Activated CD4-positive, alpha-beta memory T cell treated with anti-CD3 and anti-CD28 coated beads for 36 hours (primary cell): ENCODE data around the gene A1BG. TPM values are rescaled to one million over a fixed set of nuclear protein-coding genes. Genes with fewer than 3 reads are reported as not detected.

Experiments
- CTCF ChIA-PET: fragments of 350-600 bp; sonication (Branson Sonifier 250); formaldehyde crosslinking; loops from one replicate; lab custom pipeline; 2021; ENCODE audit warnings: antibody characterized with exemption, inconsistent platforms; lab: Charles Lee
- POLR2A ChIA-PET: fragments of 350-600 bp; sonication (Branson Sonifier 250); formaldehyde crosslinking; loops from one replicate; lab custom pipeline; 2021; ENCODE audit warnings: antibody characterized with exemption; lab: Charles Lee
- DNase-seq: peaks from one replicate; pipeline ENCODE4 v3.0.0-alpha.2; 2020
- H3K27ac Mint-ChIP-seq: one replicate; pipeline ENCODE4 v1.8.0; 2021; ENCODE audit warnings: mixed read lengths
- H3K27me3 Mint-ChIP-seq: one replicate; pipeline ENCODE4 v1.8.0; 2021; ENCODE audit warnings: mixed read lengths
- H3K36me3 Mint-ChIP-seq: one replicate; pipeline ENCODE4 v1.8.0; 2021; ENCODE audit warnings: mixed read lengths
- H3K4me1 Mint-ChIP-seq: one replicate; pipeline ENCODE4 v1.8.0; 2021; ENCODE audit warnings: low read depth, mixed read lengths
- H3K4me3 Mint-ChIP-seq: one replicate; pipeline ENCODE4 v1.8.0; 2021; ENCODE audit warnings: mild to moderate bottlenecking, mixed read lengths
- H3K9me3 Mint-ChIP-seq: one replicate; pipeline ENCODE4 v1.8.0; 2021; ENCODE audit warnings: mixed read lengths
- intact Hi-C: fragments of 100-400 bp; cut with micrococcal nuclease; formaldehyde crosslinking; loops from one replicate; pipeline ENCODE4 v1.15.1; 2023
- total RNA-seq, 2 experiments: library from RNA; stranded (reverse); gene quantifications; one replicate each; pipeline ENCODE4 v1.2.3, GENCODE V29; 2021

The A1BG gene
- total RNA-seq, result 10 to 100 TPM in 1 of 2 experiments, 1 to 10 TPM in 1; 9.9 to 12.9 TPM

GRCh38 chr19:58352760-58353671 is at the start of gene A1BG:
Gene A1BG (minus strand): TSS chr19:58353492. CDS start chr19:58353437, 55 bp downstream.
- CTCF ChIA-PET, result no interaction called here
- H3K4me1 Mint-ChIP-seq, result peaks cover 19% of the 10 kb centered on the region
- peaks cover 4% of the 10 kb centered on the region for H3K36me3 Mint-ChIP-seq
- POLR2A ChIA-PET, result no interaction called here
- DNase-seq, result no peak
- no peak within 1 kb of the TSS for H3K27ac Mint-ChIP-seq
- peaks cover 4% of the 10 kb centered on the region for H3K27me3 Mint-ChIP-seq
- intact Hi-C loops, result no loop called here
- no peaks in the 10 kb centered on the region for H3K9me3 Mint-ChIP-seq
- H3K4me3 Mint-ChIP-seq, result no peak within 1 kb of the TSS

GRCh38 chr19:58401840-58402421 is 48.6 kb upstream of the A1BG start:
- peak overlapping the region; percentile 82 for H3K4me3 Mint-ChIP-seq
- CTCF ChIA-PET, result no interaction called here

GRCh38 chr19:58400916-58401839 is 47.9 kb upstream of the A1BG start:
- Mint-ChIP-seq H3K36me3 (peaks cover 2% of the 10 kb centered on the region), H3K4me3 (peak overlapping the region; percentile 82), H3K9me3 (no peaks in the 10 kb centered on the region), H3K27me3 (peaks cover 3% of the 10 kb centered on the region), H3K4me1 (peaks cover 18% of the 10 kb centered on the region), H3K27ac (peak overlapping the region; percentile 77)
- CTCF ChIA-PET, result no interaction called here
- intact Hi-C loops, result loop anchor here (1.0 to 10.0 kb wide), 7 partner anchors 14 to 486 kb away; partner anchors contain the start of genes RPS5, ZNF274, ZNF417 and ZNF446
- DNase-seq, result peak; percentile 100
- POLR2A ChIA-PET, result no interaction called here

More at GRCh38 chr19:58401840-58402421, 48.6 kb upstream of the A1BG start:
- H3K27ac Mint-ChIP-seq, result no peak overlapping the region
- no peak for DNase-seq
- intact Hi-C loops, result loop anchor here (1.0 to 10.0 kb wide), 7 partner anchors 15 to 487 kb away; partner anchors contain the start of genes RPS5, ZNF274, ZNF417 and ZNF446
- POLR2A ChIA-PET, result no interaction called here
- peaks cover 2% of the 10 kb centered on the region for H3K36me3 Mint-ChIP-seq
- H3K27me3 Mint-ChIP-seq, result peaks cover 2% of the 10 kb centered on the region
- no peaks in the 10 kb centered on the region for H3K9me3 Mint-ChIP-seq
- H3K4me1 Mint-ChIP-seq, result peaks cover 20% of the 10 kb centered on the region

GRCh38 chr19:58400316-58400915 is 47.1 kb upstream of the A1BG start:
- POLR2A ChIA-PET, result no interaction called here
- Mint-ChIP-seq H3K27me3 (peaks cover 3% of the 10 kb centered on the region), H3K9me3 (no peaks in the 10 kb centered on the region)

GRCh38 chr19:58399903-58400302 is 46.6 kb upstream of the A1BG start:
- no peak for DNase-seq
- Mint-ChIP-seq H3K4me1 (peaks cover 21% of the 10 kb centered on the region), H3K27ac (no peak overlapping the region), H3K9me3 (no peaks in the 10 kb centered on the region), H3K36me3 (peaks cover 8% of the 10 kb centered on the region), H3K4me3 (no peak overlapping the region), H3K27me3 (peaks cover 3% of the 10 kb centered on the region)
- intact Hi-C loops, result loop anchor here (10.0 kb wide), 1 partner anchor 485 kb away; the partner anchor contains the start of gene ZNF417
- POLR2A ChIA-PET, result no interaction called here
- CTCF ChIA-PET, result no interaction called here

More at GRCh38 chr19:58400316-58400915, 47.1 kb upstream of the A1BG start:
- CTCF ChIA-PET, result no interaction called here
- peaks cover 21% of the 10 kb centered on the region for H3K4me1 Mint-ChIP-seq
- no peak for DNase-seq
- H3K27ac Mint-ChIP-seq, result no peak overlapping the region
- intact Hi-C loops, result loop anchor here (10.0 kb wide), 1 partner anchor 486 kb away; the partner anchor contains the start of gene ZNF417
- peak overlapping the region; percentile 82 for H3K4me3 Mint-ChIP-seq
- H3K36me3 Mint-ChIP-seq, result peaks cover 5% of the 10 kb centered on the region

GRCh38 chr19:58398545-58398944 is 45.3 kb upstream of the A1BG start:
- H3K9me3 Mint-ChIP-seq, result no peaks in the 10 kb centered on the region
- DNase-seq, result no peak
- CTCF ChIA-PET, result no interaction called here
- H3K27ac Mint-ChIP-seq, result no peak overlapping the region
- intact Hi-C loops, result no loop called here
- no peak overlapping the region for H3K4me3 Mint-ChIP-seq
- POLR2A ChIA-PET, result no interaction called here
- peaks cover 18% of the 10 kb centered on the region for H3K4me1 Mint-ChIP-seq
- peaks cover 3% of the 10 kb centered on the region for H3K27me3 Mint-ChIP-seq
- peaks cover 21% of the 10 kb centered on the region for H3K36me3 Mint-ChIP-seq

GRCh38 chr19:58398087-58398486 is 44.8 kb upstream of the A1BG start:
- no peaks in the 10 kb centered on the region for H3K9me3 Mint-ChIP-seq
- no peak for DNase-seq
- peaks cover 3% of the 10 kb centered on the region for H3K27me3 Mint-ChIP-seq
- no peak overlapping the region for H3K4me3 Mint-ChIP-seq
- ChIA-PET POLR2A (no interaction called here), CTCF (no interaction called here)
- peaks cover 20% of the 10 kb centered on the region for H3K4me1 Mint-ChIP-seq
- peaks cover 26% of the 10 kb centered on the region for H3K36me3 Mint-ChIP-seq
- intact Hi-C loops, result no loop called here
- H3K27ac Mint-ChIP-seq, result no peak overlapping the region

- Mint-ChIP-seq H3K4me1 (peaks cover 22% of the 10 kb centered on the region), H3K27me3 (peaks cover 3% of the 10 kb centered on the region), H3K9me3 (no peaks in the 10 kb centered on the region), H3K36me3 (peaks cover 31% of the 10 kb centered on the region), H3K4me3 (no peak overlapping the region), H3K27ac (no peak overlapping the region)
- no peak for DNase-seq
- CTCF ChIA-PET, result no interaction called here
- POLR2A ChIA-PET, result no interaction called here
- intact Hi-C loops, result no loop called here
These were observed 44.3 kb upstream of the A1BG start for GRCh38 chr19:58397533-58398037.

GRCh38 chr19:58396691-58397532 is 43.6 kb upstream of the A1BG start:
- Mint-ChIP-seq H3K27me3 (peaks cover 3% of the 10 kb centered on the region), H3K9me3 (no peaks in the 10 kb centered on the region), H3K4me1 (peaks cover 22% of the 10 kb centered on the region), H3K36me3 (peaks cover 35% of the 10 kb centered on the region), H3K27ac (no peak overlapping the region), H3K4me3 (no peak overlapping the region)
- CTCF ChIA-PET, result no interaction called here
- POLR2A ChIA-PET, result no interaction called here
- DNase-seq, result no peak
- intact Hi-C loops, result no loop called here

- POLR2A ChIA-PET, result no interaction called here
- no peak overlapping the region for H3K27ac Mint-ChIP-seq
- CTCF ChIA-PET, result interaction anchor here (1.0 kb wide), 1 partner anchor 118 kb away, joined by 4 read pairs; no protein-coding TSS in a partner anchor
- DNase-seq, result no peak
- intact Hi-C loops, result no loop called here
- H3K27me3 Mint-ChIP-seq, result peaks cover 3% of the 10 kb centered on the region
- no peaks in the 10 kb centered on the region for H3K9me3 Mint-ChIP-seq
- peaks cover 38% of the 10 kb centered on the region for H3K36me3 Mint-ChIP-seq
- H3K4me3 Mint-ChIP-seq, result no peak overlapping the region
- H3K4me1 Mint-ChIP-seq, result peaks cover 22% of the 10 kb centered on the region
These were observed 42.8 kb upstream of the A1BG start for GRCh38 chr19:58395979-58396627.
